ENCODE results near the gene F2RL2.

DNA sequence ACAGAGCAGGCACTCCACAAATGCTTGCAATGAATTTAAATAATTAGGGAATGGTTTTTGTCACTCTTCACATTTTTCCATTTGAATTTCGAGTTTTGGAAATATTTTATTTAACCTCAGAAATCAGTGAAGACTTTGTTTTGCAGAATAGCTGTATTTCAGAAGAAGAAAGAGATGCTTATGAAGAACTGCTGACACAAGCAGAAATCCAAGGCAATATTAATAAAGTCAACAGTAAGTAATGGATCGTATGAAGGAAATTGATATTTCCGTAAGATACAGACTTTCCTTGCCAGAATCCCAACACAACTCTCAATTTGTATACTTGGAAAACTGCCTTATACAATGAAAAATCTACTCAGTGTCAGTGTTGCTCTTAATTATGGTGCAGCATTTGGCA lies 30.5 kb downstream of the F2RL2 start:
- TF ChIP-seq CTCF (IDR thresholded peaks at IDR 0.05) (no peak), EP300 (IDR thresholded peaks at IDR 0.05) (no peak), POLR2A (IDR thresholded peaks at IDR 0.05) (no peak)

Measured in tibial nerve (tissue), 4 donors.